HCT116 (cell line): ENCODE measurements around the gene SCGB1C2. TPM values are rescaled to one million over a fixed set of nuclear protein-coding genes. Genes with fewer than 3 reads are reported as not detected.
A peak's percentile ranks its signal among the peaks of the same experiment; 100 is the strongest.

Source experiments
- ATAC-seq: fragments of 200-7000 bp; cut with Tn5 transposase; 2 replicates; pipeline ENCODE4 v1.9.1; 2020; ENCODE audit warnings: mild to moderate bottlenecking, moderate library complexity
- BruUV-seq: library from RNA; stranded (reverse); fragments of 400-500 nt; replicated peaks from 2 replicates; lab custom pipeline; 2021; lab: Mats Ljungman, UMichigan
- CTCF ChIA-PET: fragments of 300-600 bp; sonication (Branson Sonifier 250); formaldehyde crosslinking; loops from one replicate; lab custom pipeline; 2021; ENCODE audit warnings: antibody characterized with exemption; lab: Charles Lee
- POLR2A ChIA-PET: fragments of 300-600, 350-600 bp; sonication (Branson Sonifier 250); formaldehyde crosslinking; loops from one replicate; lab custom pipeline; 2021; ENCODE audit warnings: antibody characterized with exemption; lab: Charles Lee
- RAD21 ChIA-PET, 2 experiments: fragments of 300-600 bp; sonication (Branson Sonifier 250); formaldehyde crosslinking; loops; one replicate each; lab custom pipeline; 2023; ENCODE audit warnings: low total read pairs in 2 of 2; ENCODE audit not compliant: uncharacterized antibody in 2 of 2, unreplicated experiment in 2 of 2, low non-redundant PET in 1 of 2; lab: Charles Lee
- DNase-seq: peaks from one replicate; pipeline ENCODE4 v3.0.0-alpha.2; 2010; ENCODE audit warnings: low read depth, low spot score
- H2AFZ ChIP-seq: fragments of 200-600 bp; shearing (Covaris generic), sonication (generic); 2 replicates; pipeline ENCODE4 v1.6.1; 2017; ENCODE audit warnings: low read depth, mixed run types, mixed read lengths, antibody characterized with exemption, low read length; ENCODE audit not compliant: poor library complexity, severe bottlenecking
- H3K27ac ChIP-seq: 2 replicates; pipeline ENCODE4 v1.5.1; 2012; ENCODE audit warnings: low read depth, low read length
- H3K27me3 ChIP-seq: fragments of 200-600 bp; sonication (generic); 2 replicates; pipeline ENCODE4 v1.6.1; 2016; ENCODE audit warnings: mixed run types, low read length, mixed read lengths; ENCODE audit not compliant: insufficient read depth
- H3K36me3 ChIP-seq, 2 experiments: fragments of 200-500 bp in 1 of 2; fragments of 200-600 bp in 1 of 2; sonication (Bioruptor generic) in 1 of 2; sonication (generic) in 1 of 2; 2 replicates each; pipeline versions ENCODE4 v1.5.1 to v1.6.1; 2014 to 2016; ENCODE audit warnings: low read length in 2 of 2, inconsistent platforms in 1 of 2, mixed read lengths in 1 of 2, mixed run types in 1 of 2; ENCODE audit not compliant: insufficient read depth in 2 of 2, control insufficient read depth in 1 of 2
- H3K4me1 ChIP-seq, 2 experiments: fragments of 200-600 bp in 1 of 2; sonication (generic) in 1 of 2; 2 replicates each; pipeline versions ENCODE4 v1.5.1 to v1.6.1; 2012 to 2017; ENCODE audit warnings: low read length in 2 of 2, inconsistent platforms in 1 of 2, mild to moderate bottlenecking in 1 of 2, mixed read lengths in 1 of 2, mixed run types in 1 of 2, moderate library complexity in 1 of 2; ENCODE audit not compliant: insufficient read depth in 2 of 2, control insufficient read depth in 1 of 2
- H3K4me2 ChIP-seq: fragments of 200-600 bp; sonication (generic); 2 replicates; pipeline ENCODE4 v1.6.1; 2017; ENCODE audit warnings: mixed run types, low read length, mixed read lengths
- H3K4me3 ChIP-seq, 2 experiments: fragments of 200-600 bp in 1 of 2; sonication (generic) in 1 of 2; replicated peaks in 1 of 2; 2 replicates each; pipeline ENCODE4 v1.5.1; 2011 to 2016; ENCODE audit warnings: low read length in 2 of 2, control low read depth in 1 of 2, low read depth in 1 of 2, mild to moderate bottlenecking in 1 of 2, mixed read lengths in 1 of 2, mixed run types in 1 of 2
- H3K79me2 ChIP-seq: fragments of 200-600 bp; sonication (generic); 2 replicates; pipeline ENCODE4 v1.6.1; 2017; ENCODE audit warnings: mild to moderate bottlenecking, mixed run types, low read length, moderate library complexity, mixed read lengths; ENCODE audit not compliant: insufficient read depth
- H3K9ac ChIP-seq: fragments of 200-600 bp; sonication (generic); 2 replicates; pipeline ENCODE4 v1.6.1; 2016; ENCODE audit warnings: low read length, mixed read lengths
- H3K9me2 ChIP-seq: fragments of 200-600 bp; sonication (generic), shearing (Covaris generic); 2 replicates; pipeline ENCODE4 v1.6.1; 2017; ENCODE audit warnings: mixed run types, mild to moderate bottlenecking, moderate library complexity; ENCODE audit not compliant: insufficient read depth
- H3K9me3 ChIP-seq, 2 experiments: fragments of 200-500 bp in 1 of 2; fragments of 200-600 bp in 1 of 2; sonication (Bioruptor generic) in 1 of 2; sonication (generic) in 1 of 2; 2 replicates each; pipeline ENCODE4 v1.6.1; 2014 to 2017; ENCODE audit warnings: low read length in 2 of 2, mixed read lengths in 2 of 2, inconsistent platforms in 1 of 2, low read depth in 1 of 2, mild to moderate bottlenecking in 1 of 2, mixed run types in 1 of 2, moderate library complexity in 1 of 2; ENCODE audit not compliant: control insufficient read depth in 1 of 2, insufficient read depth in 1 of 2
- H4K20me1 ChIP-seq: fragments of 200-600 bp; sonication (generic), shearing (Covaris generic); 2 replicates; pipeline ENCODE4 v1.6.1; 2017; ENCODE audit warnings: mixed run types, mild to moderate bottlenecking, moderate library complexity; ENCODE audit not compliant: insufficient read depth
- CTCF ChIP-seq, 3 experiments: fragments of 200-600 bp in 1 of 3; sonication (generic) in 1 of 3; IDR thresholded peaks in 2 of 3; conservative IDR thresholded peaks in 1 of 3; 2 replicates each; pipeline ENCODE4 v1.5.1; 2012 to 2017; ENCODE audit warnings: low read depth in 2 of 3, low read length in 2 of 3, antibody characterized with exemption in 1 of 3, borderline replicate concordance in 1 of 3, control low read depth in 1 of 3, mild to moderate bottlenecking in 1 of 3, mixed read lengths in 1 of 3, mixed run types in 1 of 3, moderate library complexity in 1 of 3; ENCODE audit not compliant: insufficient read depth in 1 of 3
- EZH2 ChIP-seq: fragments of 200-600 bp; sonication (generic); IDR thresholded peaks from 2 replicates; pipeline ENCODE4 v1.6.1; 2017; ENCODE audit warnings: antibody characterized with exemption, mixed run types
- EZH2phosphoT487 ChIP-seq: fragments of 200-600 bp; IDR thresholded peaks from 2 replicates; pipeline ENCODE4 v1.6.1; 2018; ENCODE audit warnings: antibody characterized with exemption, borderline replicate concordance
- FOSL1 ChIP-seq: IDR thresholded peaks from 2 replicates; pipeline ENCODE4 v1.6.1; 2012; ENCODE audit warnings: low read depth
- SP1 ChIP-seq: IDR thresholded peaks from 2 replicates; pipeline ENCODE4 v1.6.1; 2012; ENCODE audit warnings: low read depth
- ZBTB33 ChIP-seq: IDR thresholded peaks from 2 replicates; pipeline ENCODE4 v1.6.1; 2011; ENCODE audit warnings: mild to moderate bottlenecking, low read length, moderate library complexity; ENCODE audit not compliant: insufficient replicate concordance; ENCODE audit errors: extremely low read depth
- ZNF274 ChIP-seq: fragments of 200-500 bp; sonication (Bioruptor generic); IDR thresholded peaks from 2 replicates; pipeline ENCODE4 v1.6.1; 2014; ENCODE audit warnings: mild to moderate bottlenecking, low read depth, low read length, inconsistent platforms
- intact Hi-C: fragments of 100-400 bp; cut with micrococcal nuclease; formaldehyde crosslinking; loops from 2 replicates; pipeline ENCODE4 v1.10.0; 2022
- total RNA-seq: library from RNA; stranded (reverse); gene quantifications from one replicate; pipeline ENCODE4 v1.2.1, GENCODE V29; 2021; ENCODE audit not compliant: unreplicated experiment

The SCGB1C2 gene
- total RNA-seq, 1 experiment from 2014 or later, result not detected

- TF ChIP-seq ZBTB33 (no peak), SP1 (no peak), EZH2phosphoT487 (no peak)
These were observed 41.7 kb downstream of the SCGB1C2 start (continued) for GRCh38 chr17:179066-179432.

DNA sequence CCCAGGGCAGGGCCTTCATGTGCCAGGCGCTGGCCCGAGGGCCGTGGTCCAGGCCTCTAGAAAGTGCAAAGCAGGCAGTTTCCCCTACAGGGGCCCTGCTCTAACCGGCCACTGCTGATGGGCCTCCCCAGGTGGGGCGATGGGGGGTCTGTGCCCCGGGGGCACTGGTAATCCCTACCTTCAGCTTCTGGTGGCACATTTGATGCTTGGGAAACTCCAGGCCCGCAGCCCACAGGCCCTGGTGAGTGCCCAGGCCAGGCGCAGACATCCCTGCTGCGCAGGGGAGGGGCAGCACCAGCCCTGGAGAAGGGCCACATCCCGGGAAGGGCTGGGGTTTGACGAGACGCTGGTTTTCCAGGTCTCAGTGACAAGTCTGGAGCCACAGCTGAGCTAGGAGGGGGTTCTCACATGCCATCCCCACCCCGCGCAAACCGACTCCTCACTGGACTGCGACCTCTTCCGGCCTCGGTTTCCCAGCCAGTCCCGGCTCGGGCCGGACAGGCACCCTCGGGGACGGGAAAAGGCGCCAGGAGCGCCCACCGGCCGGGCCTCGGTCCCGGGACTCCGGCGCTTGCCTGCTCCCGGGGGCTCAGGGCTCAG lies 42.5 kb downstream of the SCGB1C2 start:
- Histone ChIP-seq H3K27me3 (no peaks in the 10 kb centered on the region), H3K4me1 (peaks cover 22 to 27% of the 10 kb centered on the region in 2 experiments), H3K9me2 (no peaks in the 10 kb centered on the region), H2AFZ (no peak overlapping the region), H3K9ac (peak overlapping the region; percentile 75), H3K36me3 (no peaks in the 10 kb centered on the region), H3K79me2 (peaks cover 8% of the 10 kb centered on the region; the same call in 1 of the 2 replicates), H3K27ac (peak overlapping the region; percentile 5; the same call in 1 of the 2 replicates), H3K9me3 (no peaks in the 10 kb centered on the region), H3K4me2 (peak overlapping the region; percentile 86), H3K4me3 (peak overlapping the region; percentile 46 to 72), H4K20me1 (no peaks in the 10 kb centered on the region)
- ATAC-seq, result no peak
- intact Hi-C loops, result no loop called here
- ChIA-PET RAD21 (interaction anchor here in 1 of 2 experiments (0.6 kb wide), 1 partner anchor 20 kb away, joined by 3 read pairs; no protein-coding TSS in a partner anchor), POLR2A (no interaction called here), CTCF (no interaction called here)
- BruUV-seq, result no TSS peak
- DNase-seq, result no peak
- TF ChIP-seq EZH2phosphoT487, result no peak
- no peak for TF ChIP-seq CTCF (IDR thresholded peaks at IDR 0.05 in 2 of 3, conservative IDR thresholded peaks at IDR 0.05 in 1 of 3; ENCODE audit: borderline replicate concordance in 1 of 3, insufficient read depth in 1 of 3, low read depth in 2 of 3, low read length in 2 of 3)
- TF ChIP-seq FOSL1, result no peak
- TF ChIP-seq EZH2, result no peak
- no peak for TF ChIP-seq SP1
- TF ChIP-seq ZNF274, result no peak
